ENCODE measurements around the gene SLC36A2.

GRCh38 chr5:151296974-151297373 lies 50.4 kb downstream of the SLC36A2 start:
- TF ChIP-seq CTCF (conservative IDR thresholded peaks at IDR 0.05; ENCODE audit: low read depth, low read length) = no peak
- no peak for TF ChIP-seq EZH2 (IDR thresholded peaks at IDR 0.05; ENCODE audit: borderline replicate concordance, low read depth, low read length, poor library complexity, severe bottlenecking)

All from A673 (cell line).